ENCODE measurements around the gene SLC39A11.
A peak's percentile ranks its signal among the peaks of the same experiment; 100 is the strongest.
"Not testable (repeated sequence)": the region's sequence is repeated elsewhere in the genome, so short reads cannot be mapped to it uniquely, and the experiment has no call there.

Gene SLC39A11

GRCh38 chr17:73101031-73101430 lies 8.5 kb upstream of the SLC39A11 start:
- TF ChIP-seq, protein P1, sequence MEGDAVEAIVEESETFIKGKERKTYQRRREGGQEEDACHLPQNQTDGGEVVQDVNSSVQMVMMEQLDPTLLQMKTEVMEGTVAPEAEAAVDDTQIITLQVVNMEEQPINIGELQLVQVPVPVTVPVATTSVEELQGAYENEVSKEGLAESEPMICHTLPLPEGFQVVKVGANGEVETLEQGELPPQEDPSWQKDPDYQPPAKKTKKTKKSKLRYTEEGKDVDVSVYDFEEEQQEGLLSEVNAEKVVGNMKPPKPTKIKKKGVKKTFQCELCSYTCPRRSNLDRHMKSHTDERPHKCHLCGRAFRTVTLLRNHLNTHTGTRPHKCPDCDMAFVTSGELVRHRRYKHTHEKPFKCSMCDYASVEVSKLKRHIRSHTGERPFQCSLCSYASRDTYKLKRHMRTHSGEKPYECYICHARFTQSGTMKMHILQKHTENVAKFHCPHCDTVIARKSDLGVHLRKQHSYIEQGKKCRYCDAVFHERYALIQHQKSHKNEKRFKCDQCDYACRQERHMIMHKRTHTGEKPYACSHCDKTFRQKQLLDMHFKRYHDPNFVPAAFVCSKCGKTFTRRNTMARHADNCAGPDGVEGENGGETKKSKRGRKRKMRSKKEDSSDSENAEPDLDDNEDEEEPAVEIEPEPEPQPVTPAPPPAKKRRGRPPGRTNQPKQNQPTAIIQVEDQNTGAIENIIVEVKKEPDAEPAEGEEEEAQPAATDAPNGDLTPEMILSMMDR (IDR thresholded peaks at IDR 0.05; ENCODE audit: low read depth, low read length) = no peak
- no peak for DNase-seq (ENCODE audit: low read depth, low spot score)
- in situ Hi-C loops (cut with HindIII; ENCODE audit: low sequenced_read_pairs) = no loop called here
- H3K4me3 ChIP-seq (ENCODE audit: low read depth, low read length) = no peak overlapping the region

- no peak for DNase-seq (ENCODE audit: low read depth, low spot score)
- no peak overlapping the region for H3K4me3 ChIP-seq (ENCODE audit: low read depth, low read length)
- in situ Hi-C loops (cut with HindIII; ENCODE audit: low sequenced_read_pairs) = no loop called here
- TF ChIP-seq, protein P1 (IDR thresholded peaks at IDR 0.05; ENCODE audit: low read depth, low read length) = no peak
These were observed 7.9 kb upstream of the SLC39A11 start for GRCh38 chr17:73100363-73100762.

GRCh38 chr17:73099511-73099910 lies 7.0 kb upstream of the SLC39A11 start:
- in situ Hi-C loops (cut with HindIII; ENCODE audit: low sequenced_read_pairs) = no loop called here
- TF ChIP-seq, protein P1 (IDR thresholded peaks at IDR 0.05; ENCODE audit: low read depth, low read length) = no peak
- no peak for DNase-seq (ENCODE audit: low read depth, low spot score)
- no peak overlapping the region for H3K4me3 ChIP-seq (ENCODE audit: low read depth, low read length)

GRCh38 chr17:73098919-73099318 lies 6.4 kb upstream of the SLC39A11 start:
- TF ChIP-seq, protein P1 (IDR thresholded peaks at IDR 0.05; ENCODE audit: low read depth, low read length) = no peak
- no peak for DNase-seq (ENCODE audit: low read depth, low spot score)
- no peak overlapping the region for H3K4me3 ChIP-seq (ENCODE audit: low read depth, low read length)
- in situ Hi-C loops (cut with HindIII; ENCODE audit: low sequenced_read_pairs) = no loop called here

DNA sequence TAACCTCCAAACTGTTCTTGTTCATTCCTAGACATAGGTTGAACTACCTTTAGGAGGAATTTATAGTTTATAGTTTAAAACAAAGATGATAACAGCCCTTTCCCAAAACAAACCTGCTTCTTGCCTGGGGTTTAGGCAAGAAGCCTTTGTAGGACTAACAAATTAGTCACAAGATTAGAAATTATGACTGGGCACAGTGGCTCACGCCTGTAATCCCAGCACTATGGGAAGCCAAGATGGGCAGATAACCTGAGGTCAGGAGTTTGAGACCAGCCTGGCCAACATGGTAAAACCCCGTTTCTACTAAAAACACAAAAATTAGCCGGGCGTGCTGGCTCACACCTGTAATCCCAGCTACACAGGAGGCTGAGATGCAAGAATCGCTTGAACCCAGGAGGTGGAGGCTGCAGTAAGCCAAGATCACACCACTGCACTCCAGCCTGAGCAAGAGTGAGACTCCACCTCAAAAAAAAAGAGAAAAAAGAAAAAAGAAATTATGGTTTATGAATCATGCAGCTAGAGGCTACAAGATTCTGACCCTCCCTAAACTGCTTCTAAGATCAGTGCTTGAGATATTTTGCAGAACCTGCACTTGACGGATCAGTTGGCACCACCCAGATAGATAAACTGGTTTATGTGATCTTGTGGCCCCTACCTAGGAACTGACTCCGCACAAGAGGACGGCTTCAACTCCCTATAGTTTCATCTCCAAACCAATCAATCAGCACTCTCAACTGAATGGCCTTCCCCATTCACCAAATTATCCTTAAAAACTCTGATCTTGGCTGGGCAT lies 5.7 kb upstream of the SLC39A11 start:
- H3K4me3 ChIP-seq (ENCODE audit: low read depth, low read length); DNase-seq (ENCODE audit: low read depth, low spot score); in situ Hi-C loops (cut with HindIII; ENCODE audit: low sequenced_read_pairs): not testable (repeated sequence)

DNA sequence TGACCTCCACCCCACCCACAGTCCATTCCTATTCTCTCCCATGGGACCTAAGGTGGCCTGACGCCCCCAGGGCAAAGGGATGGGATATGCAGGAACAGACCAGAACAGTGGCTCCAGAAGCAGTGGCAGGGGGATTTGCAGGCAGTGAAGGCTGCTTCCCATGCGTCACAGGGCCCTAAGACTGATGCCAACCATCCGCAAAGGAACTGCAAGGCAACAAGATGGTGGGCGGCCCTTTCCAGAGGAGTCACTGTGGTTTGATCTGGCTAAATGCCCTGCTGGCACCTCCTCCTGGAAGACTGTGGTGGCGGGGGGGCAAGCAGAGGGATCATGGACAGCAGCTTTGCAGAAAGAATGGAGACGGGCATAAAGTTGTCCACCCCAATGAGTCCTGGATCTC lies 4.4 kb upstream of the SLC39A11 start:
- DNase-seq (ENCODE audit: low read depth, low spot score) = peak; percentile 14
- no peak overlapping the region for H3K4me3 ChIP-seq (ENCODE audit: low read depth, low read length)
- in situ Hi-C loops (cut with HindIII; ENCODE audit: low sequenced_read_pairs) = no loop called here
- TF ChIP-seq, protein P1 (IDR thresholded peaks at IDR 0.05; ENCODE audit: low read depth, low read length) = no peak

DNA sequence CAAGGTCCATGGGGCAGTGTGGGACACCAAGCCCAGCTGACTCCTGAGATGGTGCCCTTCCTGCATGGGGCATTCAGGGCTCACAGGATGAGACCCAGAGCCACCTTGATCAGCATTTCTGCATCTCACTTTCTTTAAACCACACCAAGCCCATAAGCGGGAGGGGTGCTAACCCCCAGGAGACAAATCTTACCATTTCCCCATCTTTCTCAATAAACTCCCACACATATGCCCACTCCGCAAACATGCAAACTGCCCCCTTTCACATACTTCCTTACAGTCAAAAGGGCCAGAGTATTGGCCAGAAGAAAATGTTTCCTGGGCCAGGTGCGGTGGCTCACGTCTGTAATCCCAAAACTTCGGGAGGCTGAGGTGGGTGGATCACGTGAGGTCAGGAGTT lies 3.7 kb upstream of the SLC39A11 start:
- in situ Hi-C loops (cut with HindIII; ENCODE audit: low sequenced_read_pairs) = no loop called here
- no peak for DNase-seq (ENCODE audit: low read depth, low spot score)
- H3K4me3 ChIP-seq (ENCODE audit: low read depth, low read length) = no peak overlapping the region
- TF ChIP-seq, protein P1 (IDR thresholded peaks at IDR 0.05; ENCODE audit: low read depth, low read length) = no peak

All from astrocyte of the spinal cord (primary cell).